ENCODE data around the gene ZNF76.

- TF ChIP-seq TEF (CRISPR knock-in tag; IDR thresholded peaks at IDR 0.05): no peak
- TF ChIP-seq E2F2 (CRISPR knock-in tag; IDR thresholded peaks at IDR 0.05; ENCODE audit: borderline replicate concordance): no peak
- no peak for TF ChIP-seq PHF8 (CRISPR knock-in tag; IDR thresholded peaks at IDR 0.05)
- no peak for TF ChIP-seq THAP9 (CRISPR knock-in tag; IDR thresholded peaks at IDR 0.05; ENCODE audit: borderline replicate concordance)
- no peak for TF ChIP-seq CREB1 (IDR thresholded peaks at IDR 0.05)
- TF ChIP-seq CREB1 (CRISPR knock-in tag; IDR thresholded peaks at IDR 0.05): no peak
- no peak for TF ChIP-seq CTCF (CRISPR knock-in tag; IDR thresholded peaks at IDR 0.05)
- no peak for TF ChIP-seq BRD4 (CRISPR knock-in tag; IDR thresholded peaks at IDR 0.05)
- no peak for TF ChIP-seq HDAC6 (IDR thresholded peaks at IDR 0.05; ENCODE audit: low read depth, low read length)
- no peak for TF ChIP-seq TP53 (CRISPR knock-in tag; conservative IDR thresholded peaks at IDR 0.05)
- no peak for TF ChIP-seq MTA1 (CRISPR knock-in tag; IDR thresholded peaks at IDR 0.05; ENCODE audit: borderline replicate concordance)
- TF ChIP-seq ZBTB49 (CRISPR knock-in tag; IDR thresholded peaks at IDR 0.05; ENCODE audit: borderline replicate concordance): no peak
Measured at GRCh38 chr6:35283361-35283760, 23.8 kb downstream of the ZNF76 start.
